ENCODE measurements around the gene KRT35.

DNA sequence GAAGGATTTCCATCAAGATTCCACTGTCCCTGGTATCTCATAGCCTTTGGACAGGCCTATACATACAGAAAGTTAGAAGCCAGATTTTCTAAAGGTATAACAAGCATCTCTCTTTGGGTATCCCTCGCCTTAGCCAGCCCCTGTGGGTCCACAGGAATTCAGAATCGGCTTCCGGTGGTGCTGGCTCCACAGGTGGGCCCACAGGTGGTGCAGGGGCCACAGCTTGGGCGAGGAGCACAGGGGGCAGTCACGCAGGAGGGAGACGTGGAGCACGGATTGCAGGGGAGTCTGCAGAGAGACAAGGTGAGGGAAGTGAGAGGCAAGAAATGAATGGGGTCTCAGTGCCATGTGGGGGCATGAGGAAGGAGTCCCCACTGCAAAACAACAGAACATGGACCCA lies 43.7 kb downstream of the KRT35 start:
- TF ChIP-seq CTCF (IDR thresholded peaks at IDR 0.05; ENCODE audit: borderline replicate concordance, extremely low read depth, low read length, poor library complexity, severe bottlenecking) (no peak), EZH2 (IDR thresholded peaks at IDR 0.05; ENCODE audit: borderline replicate concordance, low read depth, low read length, severe bottlenecking) (no peak)

Measured in DND-41 (cell line).